Measurements from ENCODE around the gene UBE2H.

- TF ChIP-seq CTCF (IDR thresholded peaks at IDR 0.05) (no peak), POLR2AphosphoS5 (IDR thresholded peaks at IDR 0.05; ENCODE audit: low read depth, low read length) (no peak), TCF7L2 (IDR thresholded peaks at IDR 0.05; ENCODE audit: low read depth, low read length) (no peak), SIN3A (IDR thresholded peaks at IDR 0.05; ENCODE audit: borderline replicate concordance, insufficient read depth, low read depth, low read length) (no peak), REST (IDR thresholded peaks at IDR 0.05; ENCODE audit: insufficient read depth in 1 of 2, low read depth in 2 of 2, low read length in 1 of 2) (no peak)
Observed at GRCh38 chr7:129955993-129956543, 3.3 kb upstream of the UBE2H start.

Data from Panc1 (cell line).